HG03558 (cell line): ENCODE measurements around the gene TMA16.
A peak's percentile ranks its signal among the peaks of the same experiment; 100 is the strongest.

ENCODE experiments used
- ATAC-seq: cut with Tn5 transposase; IDR thresholded peaks from one replicate; pipeline ENCODE4 v1.9.1; 2021; ENCODE audit warnings: moderate number of reproducible peaks; ENCODE audit not compliant: unreplicated experiment; ENCODE audit errors: extremely low read depth

The TMA16 gene

GRCh38 chr4:163556650-163557391 lies 62.3 kb downstream of the TMA16 start:
- ATAC-seq = no peak

- ATAC-seq = peak; percentile 33
Measured at GRCh38 chr4:163558539-163559044, 64.1 kb downstream of the TMA16 start.

- no peak for ATAC-seq
Measured at GRCh38 chr4:163562496-163562895, 68.0 kb downstream of the TMA16 start.

- no peak for ATAC-seq
Measured at GRCh38 chr4:163563592-163563991, 69.1 kb downstream of the TMA16 start.

- no peak for ATAC-seq
Measured at GRCh38 chr4:163564221-163564720, 69.8 kb downstream of the TMA16 start.

- ATAC-seq = no peak
Measured at GRCh38 chr4:163565226-163566135, 71.0 kb downstream of the TMA16 start.

- no peak for ATAC-seq
Measured at GRCh38 chr4:163566257-163566796, 71.8 kb downstream of the TMA16 start.

GRCh38 chr4:163568843-163569242 lies 74.4 kb downstream of the TMA16 start:
- ATAC-seq = peak; percentile 75
